GM19324 (cell line): ENCODE measurements around the gene SETD1A.

Experiments
- ATAC-seq: cut with Tn5 transposase; IDR thresholded peaks from one replicate; pipeline ENCODE4 v1.9.1; 2021; ENCODE audit warnings: mild to moderate bottlenecking, moderate library complexity; ENCODE audit not compliant: unreplicated experiment, low FRiP score

The SETD1A gene

DNA sequence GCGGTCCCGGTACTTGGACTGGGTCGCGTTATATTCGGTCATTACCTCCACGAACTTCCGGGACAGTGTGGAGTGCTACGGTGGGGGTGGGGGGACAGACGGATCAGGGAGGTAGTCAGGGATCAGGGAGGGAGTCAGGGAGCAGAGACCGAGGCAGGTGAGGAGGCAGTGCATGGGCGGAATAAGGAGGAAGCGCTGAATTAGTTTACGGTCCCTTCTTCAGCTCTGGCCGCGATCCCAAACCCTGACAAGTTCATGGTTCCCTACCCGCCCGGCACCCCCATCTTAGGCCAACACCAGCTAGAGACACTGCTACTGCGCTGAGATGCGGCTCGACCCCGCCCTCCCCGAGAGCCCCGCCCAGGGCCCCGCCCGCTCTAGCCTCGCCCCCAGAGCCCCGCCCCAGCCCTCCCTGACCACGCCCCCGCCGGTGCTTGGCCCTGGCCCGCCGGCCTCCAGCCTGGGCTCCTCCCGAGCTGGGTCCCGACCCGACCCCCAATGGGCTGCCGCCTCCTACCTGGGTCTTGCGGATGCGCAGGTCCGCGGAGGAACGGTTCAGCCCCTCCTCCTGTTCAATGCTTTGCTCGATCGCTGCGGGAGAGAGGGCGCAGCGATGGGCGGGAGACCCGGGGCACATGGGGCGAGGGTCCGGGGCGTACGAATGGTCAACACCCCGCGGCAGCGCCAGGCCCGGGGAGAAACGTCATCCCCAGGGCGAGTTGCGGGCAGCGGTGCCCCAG lies 39.6 kb downstream of the SETD1A start:
- ATAC-seq = peak; percentile 73

DNA sequence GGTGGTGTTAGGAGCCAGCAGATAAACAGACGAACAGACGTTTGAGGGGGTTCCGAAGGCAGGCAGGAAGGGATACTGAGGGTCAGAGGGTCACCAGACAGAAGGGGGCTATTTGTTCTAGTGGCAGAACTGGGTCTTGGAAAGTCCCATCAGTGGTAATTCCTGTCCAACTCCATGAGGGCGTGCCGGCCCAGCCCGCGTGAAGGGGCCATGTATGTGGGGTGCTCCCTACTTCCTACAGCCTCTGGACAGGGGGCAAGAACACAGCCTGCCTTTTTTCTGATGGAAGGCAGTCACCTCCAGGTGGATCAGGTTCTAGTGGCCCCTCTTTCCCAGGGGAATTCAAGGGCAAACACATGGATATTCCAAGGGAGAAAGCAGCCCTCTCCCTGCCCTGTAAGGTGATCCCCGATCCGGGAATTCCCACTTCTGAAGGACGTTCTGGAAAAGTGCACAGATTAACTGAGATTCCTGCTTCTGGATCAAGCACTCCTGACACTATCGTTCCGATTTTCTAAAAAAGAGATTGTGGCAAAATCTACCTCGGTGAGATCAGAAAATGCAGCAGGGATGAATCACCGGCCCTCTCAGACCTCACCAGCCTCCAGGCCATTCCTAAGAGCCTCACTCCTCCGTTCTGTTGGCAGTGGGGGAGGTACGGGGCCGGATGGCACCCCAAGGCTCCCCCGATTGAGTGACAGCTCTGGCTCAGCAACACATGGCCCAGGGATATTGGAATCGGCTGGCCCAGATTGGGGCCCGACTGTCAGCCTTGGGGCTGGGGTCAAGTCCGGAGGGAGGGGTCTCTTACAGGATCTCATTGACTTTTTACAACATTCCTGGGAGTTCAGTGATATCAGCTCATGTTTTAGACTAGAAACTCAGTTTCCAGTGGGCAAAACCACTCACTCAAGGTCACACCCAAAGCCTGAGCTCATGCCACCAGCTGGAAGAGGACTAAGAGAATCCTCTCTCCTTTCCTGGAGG lies 40.5 kb downstream of the SETD1A start:
- ATAC-seq = no peak

DNA sequence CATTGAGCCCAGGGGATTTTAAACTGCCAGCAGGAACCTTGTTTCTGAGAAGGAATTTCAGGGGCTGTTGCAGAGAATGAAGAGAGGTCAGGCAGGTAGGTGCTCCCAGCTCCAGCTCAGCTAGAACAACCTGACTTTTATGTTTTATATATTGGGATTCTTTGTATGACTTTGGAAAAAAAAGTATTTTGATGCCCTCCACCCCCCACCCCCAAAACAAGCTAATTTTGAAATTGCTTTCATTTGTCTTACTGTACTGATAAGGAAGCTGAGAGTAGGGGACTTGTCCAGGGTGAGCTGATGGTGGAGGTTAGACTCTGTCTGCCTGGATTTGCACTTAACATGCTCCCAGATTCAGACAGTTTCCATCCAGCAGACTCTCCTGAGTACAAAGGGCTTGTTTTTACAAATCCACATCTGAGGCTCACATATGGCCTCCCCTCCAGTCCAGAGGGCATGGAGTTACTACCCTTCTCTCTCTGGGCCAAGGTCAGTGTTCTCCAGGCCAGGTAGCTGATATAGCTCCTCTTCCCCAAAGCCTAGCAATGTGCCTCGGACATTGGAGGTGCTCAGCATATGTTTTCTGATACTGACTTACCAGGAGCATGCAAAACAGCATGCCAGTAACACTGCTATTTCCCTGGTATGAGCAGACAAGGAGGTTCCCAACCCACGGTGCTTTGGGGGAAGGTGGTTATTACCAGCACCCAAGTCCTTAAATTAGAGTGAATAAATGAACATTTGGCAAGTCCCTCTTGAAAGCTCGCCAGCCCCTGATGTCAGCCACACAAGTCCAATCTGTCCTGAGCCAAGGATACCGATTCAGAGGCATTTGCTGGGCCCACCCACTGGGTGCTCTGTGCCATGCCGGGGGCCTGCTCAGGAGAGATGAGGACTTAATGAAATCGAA lies 41.6 kb downstream of the SETD1A start:
- ATAC-seq = no peak

DNA sequence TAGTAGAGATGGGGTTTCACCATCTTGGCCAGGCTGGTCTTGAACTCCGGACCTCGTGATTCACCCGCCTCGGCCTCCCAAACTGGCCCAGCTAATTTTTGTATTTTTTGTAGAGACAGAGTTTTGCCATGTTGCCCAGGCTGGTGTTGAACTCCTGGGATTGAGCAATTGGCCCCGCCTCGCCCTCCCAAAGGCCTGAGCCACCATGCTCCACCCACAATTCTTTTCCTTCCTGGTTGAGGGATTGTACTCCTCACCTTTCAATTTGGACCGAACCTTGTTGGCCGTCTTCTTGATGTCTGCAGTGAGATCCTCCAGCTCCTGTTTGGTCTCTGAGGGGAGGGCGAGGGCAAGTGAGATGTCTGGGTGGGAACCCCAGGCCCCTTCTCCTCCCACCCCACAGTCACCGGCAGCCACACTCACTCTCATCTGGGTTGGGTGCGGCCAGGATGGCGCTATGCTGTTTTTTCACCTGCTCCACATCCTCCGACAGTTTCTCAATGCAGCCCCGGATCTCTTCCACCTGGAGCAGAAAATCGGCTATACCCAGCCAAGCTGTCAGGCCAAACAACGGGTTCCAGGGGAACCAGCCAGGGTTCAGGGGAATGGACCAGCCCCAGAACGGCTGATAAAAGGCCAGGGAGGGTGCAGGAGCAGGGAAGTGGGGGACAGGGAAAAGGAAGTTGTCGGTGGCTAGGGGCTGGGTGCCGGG lies 43.3 kb downstream of the SETD1A start:
- ATAC-seq = no peak

DNA sequence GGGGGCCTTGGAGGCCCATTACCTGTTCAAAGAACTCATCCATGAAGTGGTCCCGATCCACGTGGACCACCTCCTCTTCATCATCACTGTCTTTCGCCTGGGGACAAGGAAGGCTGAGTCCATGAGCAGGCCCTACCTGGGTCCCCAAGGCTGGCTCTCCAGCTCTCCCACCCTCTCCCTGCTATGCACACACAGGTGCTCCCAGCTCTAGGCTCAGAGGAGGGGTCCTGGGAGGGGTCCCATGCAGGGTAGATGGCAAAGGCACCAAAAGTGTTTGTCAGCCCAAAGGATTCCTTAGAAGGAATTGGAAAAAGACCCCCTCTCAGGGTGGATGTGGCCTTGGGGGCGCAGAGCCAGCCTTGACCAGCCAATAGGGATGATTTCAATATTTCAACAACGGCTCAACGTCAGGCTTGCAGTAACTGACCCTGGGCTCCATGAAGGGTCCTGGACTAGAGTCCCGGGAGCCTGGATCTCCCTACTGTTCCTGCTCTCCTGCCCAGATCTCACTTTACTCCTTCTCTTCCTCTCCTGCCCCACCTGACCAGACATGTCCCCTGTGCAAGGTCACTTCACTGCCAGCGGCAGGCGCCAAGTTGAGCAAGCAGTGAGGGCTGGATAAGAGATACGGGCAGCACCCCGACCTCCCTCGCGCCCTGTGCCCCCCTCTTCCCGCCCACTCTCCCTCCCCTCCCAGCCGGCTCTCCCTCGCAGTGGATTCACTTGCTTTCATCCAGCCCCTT lies 44.1 kb downstream of the SETD1A start:
- no peak for ATAC-seq

DNA sequence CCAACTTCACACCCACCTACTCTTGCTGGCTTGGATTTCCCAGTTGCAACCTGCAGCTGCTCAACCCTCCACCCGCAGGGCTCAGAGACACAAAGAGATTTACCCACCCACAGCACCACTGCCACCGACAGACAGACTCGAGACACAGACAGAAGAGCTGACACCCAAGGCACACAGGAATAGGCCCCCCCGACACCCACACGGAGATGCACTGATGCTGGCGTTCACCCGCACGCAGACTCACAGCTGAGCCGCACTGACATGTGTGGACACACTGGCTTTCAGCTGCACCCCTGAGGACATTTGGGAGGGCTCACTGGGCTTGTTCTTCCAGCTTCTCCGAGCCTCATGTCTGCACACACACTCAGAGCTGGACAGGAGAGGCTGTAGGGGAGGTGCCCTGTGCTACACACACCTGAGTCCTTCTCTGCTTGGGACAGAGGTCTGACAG lies 44.7 kb downstream of the SETD1A start:
- no peak for ATAC-seq

DNA sequence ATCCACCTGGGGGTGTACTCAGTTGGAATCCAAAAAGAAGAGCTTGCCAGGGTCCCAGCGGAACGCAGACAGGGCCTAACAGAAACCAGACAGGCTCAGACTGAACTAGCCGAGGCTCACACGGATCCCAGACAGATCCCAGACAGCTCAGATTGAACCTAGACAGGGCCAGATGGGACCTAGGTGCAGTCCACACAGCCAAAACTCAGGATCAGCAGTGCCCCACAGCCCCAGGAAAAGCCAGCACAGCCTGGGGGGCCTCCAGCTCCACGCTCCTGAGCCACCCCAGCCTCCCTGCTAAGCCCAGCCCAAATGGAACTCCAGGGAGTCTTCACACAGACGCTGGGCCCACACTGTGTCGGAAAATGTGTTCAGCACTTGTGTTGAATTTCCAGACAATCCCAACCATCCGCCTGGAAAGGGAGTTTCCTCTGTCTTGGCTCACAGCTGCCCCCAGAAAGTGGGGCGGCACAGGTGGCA lies 45.3 kb downstream of the SETD1A start:
- ATAC-seq = no peak

DNA sequence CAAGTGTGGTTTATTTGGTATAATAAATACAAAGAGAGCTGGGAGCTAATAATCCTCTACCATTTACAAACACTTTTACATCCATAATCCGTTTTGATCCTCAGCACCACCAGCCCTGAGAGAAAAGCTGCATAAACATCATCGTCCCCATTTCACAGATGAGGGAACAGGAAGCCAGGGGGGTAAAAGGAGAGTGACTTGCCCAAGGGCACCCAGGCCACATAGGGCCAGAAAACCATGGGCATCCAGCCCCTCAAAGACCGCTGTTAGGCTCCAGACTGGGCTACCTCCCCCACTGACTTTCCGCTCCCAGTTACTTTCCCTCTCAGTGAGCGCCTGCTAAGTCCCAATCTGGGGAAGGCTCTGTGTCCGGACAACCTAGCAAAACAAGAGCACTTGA lies 46.2 kb downstream of the SETD1A start:
- no peak for ATAC-seq

DNA sequence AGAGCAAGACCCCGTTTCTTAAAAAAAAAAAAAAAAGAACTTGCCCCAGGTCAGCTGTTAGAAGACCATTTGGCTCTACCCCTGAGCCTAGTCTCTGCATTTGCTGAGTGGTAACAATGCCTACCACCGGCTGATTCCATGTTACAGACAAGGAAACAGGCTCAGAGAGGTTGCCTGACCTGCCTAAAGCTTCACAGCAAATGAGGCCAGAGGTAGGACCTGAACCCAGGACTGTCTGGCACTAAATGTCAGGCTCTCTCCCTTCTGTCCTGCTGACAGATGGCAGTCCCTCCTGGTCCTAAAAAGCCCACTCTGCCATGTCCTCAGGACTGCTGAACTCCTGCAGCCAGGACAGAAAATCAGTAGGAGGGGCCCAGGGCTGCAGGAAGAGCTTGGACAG lies 47.1 kb downstream of the SETD1A start:
- ATAC-seq = no peak

DNA sequence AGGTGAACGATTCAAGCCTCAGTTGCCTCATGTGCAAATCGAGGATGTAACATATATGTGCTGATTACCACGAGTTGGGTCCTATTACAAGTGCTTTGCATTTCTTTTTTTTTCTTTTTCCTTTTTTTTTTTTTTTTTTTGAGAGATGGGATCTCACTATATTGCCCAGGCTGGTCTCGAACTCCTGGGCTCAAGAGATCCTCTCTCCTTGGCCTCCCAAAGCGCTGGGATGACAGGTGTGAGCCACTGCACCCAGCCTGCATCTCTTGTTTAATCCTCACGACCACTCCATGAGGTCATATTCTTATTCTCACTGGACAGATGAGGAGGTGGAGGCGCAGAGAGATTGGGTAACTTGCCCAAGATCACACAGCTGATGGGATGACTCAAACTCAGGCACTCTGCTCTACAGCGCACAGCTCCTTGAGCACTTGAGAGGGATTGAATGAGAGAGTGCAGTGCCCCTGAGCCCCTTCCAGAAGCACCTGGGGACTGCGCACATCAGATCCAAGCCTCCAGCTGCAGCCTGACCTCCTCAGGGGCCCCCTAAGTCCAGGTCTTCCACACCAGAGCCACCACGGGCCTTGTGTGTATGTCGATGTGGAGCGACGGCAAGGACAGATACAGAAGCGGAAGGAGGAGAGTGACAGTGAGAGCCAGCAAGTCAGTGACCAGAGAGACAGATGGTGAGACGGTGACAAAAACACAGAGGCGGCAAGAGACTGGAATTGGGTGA lies 48.0 kb downstream of the SETD1A start:
- no peak for ATAC-seq

DNA sequence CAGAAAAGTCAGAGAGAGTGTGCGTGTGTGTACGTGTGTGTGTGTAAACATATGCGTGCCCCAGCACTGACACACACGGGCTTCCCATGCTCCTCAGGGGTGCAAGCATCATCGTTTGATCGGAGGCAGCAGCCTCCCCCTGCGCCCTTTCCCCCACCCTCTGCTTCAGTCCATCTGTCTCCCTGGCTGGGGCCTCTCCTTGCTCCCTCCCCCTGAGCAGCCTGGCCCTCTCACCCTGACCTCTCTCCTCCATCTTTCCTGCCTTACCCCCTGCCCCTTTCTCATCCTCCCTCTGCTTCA lies 48.5 kb downstream of the SETD1A start:
- ATAC-seq = no peak

DNA sequence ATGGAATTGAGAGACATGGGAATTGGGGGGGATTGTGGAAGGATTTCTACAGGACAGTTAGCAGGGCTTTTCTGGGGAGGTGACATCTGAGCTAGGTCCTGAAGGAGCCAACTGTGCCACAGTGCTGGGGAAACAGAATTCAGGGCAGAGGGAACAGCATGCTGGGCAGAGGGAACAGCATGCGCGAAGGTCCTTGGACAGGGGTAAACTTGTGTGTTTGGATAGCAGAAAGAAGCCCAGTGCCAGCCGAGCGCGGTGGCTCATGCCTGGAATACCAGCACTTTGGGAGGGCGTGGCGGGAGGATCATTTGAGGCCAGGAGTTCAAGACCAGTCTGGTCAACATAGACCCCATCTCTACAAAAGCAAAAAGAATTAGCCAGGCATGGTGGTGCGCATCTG lies 49.0 kb downstream of the SETD1A start:
- no peak for ATAC-seq

DNA sequence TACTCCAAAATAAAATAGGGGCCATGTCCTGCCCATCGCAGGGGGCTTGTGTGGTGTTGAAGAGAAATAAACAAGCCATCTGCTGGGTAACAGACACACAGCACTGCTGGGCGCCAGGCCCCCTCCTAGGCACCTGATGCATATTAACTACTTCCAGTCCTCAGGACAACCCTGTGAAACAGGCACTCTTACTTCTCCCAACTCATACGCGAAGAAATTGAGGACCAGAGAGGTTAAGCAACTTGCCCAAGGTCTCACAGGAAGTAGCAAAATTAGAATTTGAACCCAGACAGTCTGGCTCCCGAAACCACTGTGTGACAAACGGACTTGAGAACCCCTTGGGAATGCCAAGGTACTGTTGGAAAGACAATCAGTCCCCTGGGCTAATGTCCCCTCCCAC lies 50.1 kb downstream of the SETD1A start:
- no peak for ATAC-seq

DNA sequence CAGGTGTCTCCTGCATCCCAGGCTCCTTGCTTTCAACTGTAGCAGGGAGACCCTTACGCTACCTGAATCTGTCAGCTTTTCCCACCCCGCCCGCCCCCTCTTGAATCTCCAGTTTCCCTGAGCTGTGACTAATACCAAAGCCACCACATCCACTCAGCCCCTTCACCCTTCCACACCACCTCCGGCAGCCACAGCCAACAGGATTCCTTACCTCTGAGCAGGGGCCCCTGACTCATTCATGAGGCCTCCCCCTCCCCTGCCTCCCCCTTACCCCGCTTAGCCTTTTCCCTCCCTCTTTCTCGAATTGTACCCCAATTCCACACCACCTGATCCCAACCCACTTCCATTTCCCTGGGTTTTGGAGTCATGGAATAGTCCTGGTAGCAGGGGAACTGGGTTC lies 50.6 kb downstream of the SETD1A start:
- ATAC-seq = no peak

DNA sequence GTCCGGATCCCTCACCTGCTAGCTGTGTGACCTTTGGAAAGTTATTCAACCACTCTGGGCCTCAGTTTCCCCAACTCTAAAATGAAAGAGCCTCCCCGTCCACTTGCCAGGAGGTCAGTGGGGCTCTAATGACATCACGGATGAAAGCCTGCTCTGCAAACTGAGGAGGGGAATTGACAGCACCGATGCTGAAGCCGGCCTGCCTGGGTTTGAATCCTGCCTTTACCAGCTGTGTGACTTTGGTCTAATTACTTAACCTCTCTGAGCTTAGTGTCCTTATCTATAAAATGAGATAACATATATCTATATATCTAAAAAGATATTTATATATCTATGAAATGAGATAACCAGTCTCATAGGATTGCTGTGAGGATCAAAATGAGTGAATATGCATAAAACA lies 51.0 kb downstream of the SETD1A start:
- ATAC-seq = no peak

DNA sequence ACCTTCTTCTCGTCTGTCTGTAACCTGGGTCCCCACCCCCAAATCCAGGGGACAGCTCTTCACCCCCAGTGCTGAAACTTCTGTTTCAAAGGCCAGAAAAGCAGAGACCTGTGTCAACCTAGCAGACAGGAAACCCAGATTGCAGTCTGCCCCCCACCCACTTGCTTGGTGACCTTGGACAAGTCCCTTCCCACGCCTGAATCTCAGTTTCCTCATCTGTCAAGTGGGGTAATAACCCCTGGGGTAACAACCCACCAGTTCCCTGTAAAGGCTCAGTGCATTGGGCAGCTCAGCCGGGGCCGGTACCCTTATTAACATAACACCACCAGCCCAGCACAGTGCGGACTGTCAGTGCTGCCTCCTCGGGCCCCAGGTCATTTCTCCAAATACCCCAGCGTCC lies 51.6 kb downstream of the SETD1A start:
- ATAC-seq = no peak

DNA sequence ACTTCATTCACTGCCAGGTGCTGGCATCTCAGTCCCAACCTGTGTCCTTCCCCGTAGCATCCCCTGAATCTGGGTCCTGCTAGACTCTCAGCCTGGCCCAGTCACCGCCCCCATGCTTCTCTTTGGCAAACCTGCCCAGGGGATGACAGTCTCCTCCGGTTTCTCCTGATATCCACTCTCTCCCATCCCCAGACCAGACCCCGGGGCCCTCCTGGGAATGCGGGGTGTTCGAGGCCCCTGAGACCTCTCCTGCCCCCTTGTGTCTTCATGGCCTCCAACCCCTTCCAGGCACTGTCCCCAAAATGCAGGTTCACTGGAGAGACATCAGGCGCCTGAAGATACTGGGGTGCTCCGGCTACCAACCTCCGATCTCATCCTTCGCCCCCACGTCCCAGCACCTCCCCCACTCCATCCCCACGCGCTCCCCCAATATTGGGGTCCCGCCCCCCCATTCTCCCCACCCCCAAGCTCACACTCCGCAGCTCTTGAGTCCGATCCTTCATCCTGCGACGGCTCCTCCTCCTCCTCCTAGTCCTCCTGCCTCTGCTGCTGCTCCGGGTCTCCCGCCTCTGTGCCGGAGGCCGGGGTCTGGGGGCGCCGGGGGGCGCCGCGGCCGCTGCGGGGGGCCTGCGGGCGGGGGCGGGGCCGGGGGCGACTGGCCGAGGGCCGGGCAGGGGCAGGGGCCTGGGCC lies 52.5 kb downstream of the SETD1A start:
- no peak for ATAC-seq
